WTC11 (cell line): ENCODE measurements around the gene SERPINA9.

ENCODE experiments used
- CTCF ChIP-seq: fragments of 200-600 bp; IDR thresholded peaks from 2 replicates; pipeline ENCODE4 v1.8.0; 2022; ENCODE audit warnings: antibody characterized with exemption
- SOX15 ChIP-seq: fragments of 250-450 bp; sonication (Bioruptor Pico); IDR thresholded peaks from 2 replicates; pipeline ENCODE4 v1.9.0; 2021; ENCODE audit warnings: mild to moderate bottlenecking
- TCF7 ChIP-seq: sonication (generic); formaldehyde crosslinking; IDR thresholded peaks from 2 replicates; pipeline ENCODE4 v1.8.0; 2022; ENCODE audit warnings: mild to moderate bottlenecking, low read depth, missing genetic modification reagents, moderate library complexity
- USF1 ChIP-seq: sonication (generic); formaldehyde crosslinking; IDR thresholded peaks from 2 replicates; pipeline ENCODE4 v1.8.0; 2022; ENCODE audit warnings: mild to moderate bottlenecking, missing genetic modification reagents
- USF2 ChIP-seq: sonication (generic); formaldehyde crosslinking; IDR thresholded peaks from 2 replicates; pipeline ENCODE4 v1.8.1; 2023; ENCODE audit warnings: mild to moderate bottlenecking, missing genetic modification reagents, moderate library complexity
- ZBTB43 ChIP-seq: sonication (generic); formaldehyde crosslinking; IDR thresholded peaks from 2 replicates; pipeline ENCODE4 v1.8.1; 2023; ENCODE audit warnings: mild to moderate bottlenecking, missing genetic modification reagents
- ZNF416 ChIP-seq: fragments of 250-450 bp; sonication (Bioruptor Pico); IDR thresholded peaks from 2 replicates; pipeline ENCODE4 v1.9.0; 2021; ENCODE audit warnings: mild to moderate bottlenecking, inconsistent platforms

- TF ChIP-seq USF2 (CRISPR knock-in tag) (no peak), CTCF (no peak), TCF7 (CRISPR knock-in tag) (no peak), USF1 (no peak), ZNF416 (no peak), SOX15 (no peak), ZBTB43 (CRISPR knock-in tag) (no peak)
These were observed 10.9 kb upstream of the SERPINA9 start for GRCh38 chr14:94486883-94487282.
